Loucy (cell line): Measurements from ENCODE around the gene ATF1.

Source experiments
- CTCF ChIP-seq: fragments of 200-600 bp; sonication (generic); conservative IDR thresholded peaks from 2 replicates; pipeline ENCODE4 v1.5.1; 2014; ENCODE audit warnings: mild to moderate bottlenecking, antibody characterized with exemption, low read length
- EZH2phosphoT487 ChIP-seq: fragments of 200-600 bp; IDR thresholded peaks from 2 replicates; pipeline ENCODE4 v1.6.1; 2018; ENCODE audit warnings: antibody characterized with exemption, mild to moderate bottlenecking, moderate library complexity, borderline replicate concordance

GRCh38 chr12:50848963-50849362 lies 85.1 kb downstream of the ATF1 start:
- TF ChIP-seq CTCF (no peak), EZH2phosphoT487 (no peak)
